ENCODE measurements around the gene SLC37A1.

GRCh38 chr21:42489991-42490390, 23.7 kb upstream of the SLC37A1 start:
- TF ChIP-seq POLR2A (IDR thresholded peaks at IDR 0.05) (no peak), EP300 (IDR thresholded peaks at IDR 0.05) (no peak)
